CD4-positive, alpha-beta T cell (primary cell): ENCODE data around the gene FTSJ1. TPM values are rescaled to one million over a fixed set of nuclear protein-coding genes. Genes with fewer than 3 reads are reported as not detected.

Experiments used
- ATAC-seq: fragments of 200-7000 bp; cut with Tn5 transposase; one replicate; pipeline ENCODE4 v1.10.0; 2022; ENCODE audit warnings: mild to moderate bottlenecking; ENCODE audit not compliant: poor library complexity
- CTCF ChIA-PET: fragments of 350-600 bp; sonication (Branson Sonifier 250); formaldehyde crosslinking; loops from one replicate; lab custom pipeline; 2021; ENCODE audit warnings: antibody characterized with exemption, inconsistent platforms; lab: Charles Lee
- POLR2A ChIA-PET: fragments of 350-600 bp; sonication (Branson Sonifier 250); formaldehyde crosslinking; loops from one replicate; lab custom pipeline; 2021; ENCODE audit warnings: antibody characterized with exemption, inconsistent platforms; lab: Charles Lee
- DNase-seq, 14 experiments: peaks; one replicate each; pipeline ENCODE4 v3.0.0-alpha.2; 2013 to 2020; ENCODE audit warnings: mixed read lengths in 2 of 14
- H3K27ac ChIP-seq, 2 donors: one replicate each; pipeline versions ENCODE4 v1.5.1 to v1.7.0; 2013; ENCODE audit warnings: low read length in 2 of 2, low read depth in 1 of 2, mild to moderate bottlenecking in 1 of 2
- H3K27me3 ChIP-seq, 2 experiments: 1 replicate in 1 of 2; 2 replicates in 1 of 2; pipeline versions ENCODE4 v1.6.1 to v1.7.0; 2013; ENCODE audit warnings: low read length in 2 of 2, control low read depth in 1 of 2, mild to moderate bottlenecking in 1 of 2, moderate library complexity in 1 of 2; ENCODE audit not compliant: insufficient read depth in 2 of 2, control insufficient read depth in 1 of 2
- H3K36me3 ChIP-seq: one replicate; pipeline ENCODE4 v1.6.1; 2013; ENCODE audit warnings: low read length, control low read depth; ENCODE audit not compliant: insufficient read depth
- H3K4me1 ChIP-seq: one replicate; pipeline ENCODE4 v1.6.1; 2013; ENCODE audit warnings: low read length, control low read depth; ENCODE audit not compliant: insufficient read depth
- H3K4me3 ChIP-seq: one replicate; pipeline ENCODE4 v1.5.1; 2013; ENCODE audit warnings: mild to moderate bottlenecking, low read length, moderate library complexity
- H3K9me3 ChIP-seq, 2 experiments: 1 replicate in 1 of 2; 2 replicates in 1 of 2; pipeline versions ENCODE4 v1.6.1 to v1.7.0; 2013; ENCODE audit warnings: low read length in 2 of 2, mild to moderate bottlenecking in 2 of 2, control low read depth in 1 of 2, moderate library complexity in 1 of 2; ENCODE audit not compliant: control insufficient read depth in 1 of 2, insufficient read depth in 1 of 2
- H3K27ac Mint-ChIP-seq: one replicate; pipeline ENCODE4 v1.8.0; 2020; ENCODE audit warnings: mixed read lengths
- H3K27me3 Mint-ChIP-seq: one replicate; pipeline ENCODE4 v1.8.0; 2021; ENCODE audit warnings: mixed read lengths
- H3K36me3 Mint-ChIP-seq: one replicate; pipeline ENCODE4 v1.8.0; 2021; ENCODE audit warnings: low read depth, mixed read lengths
- H3K4me1 Mint-ChIP-seq: one replicate; pipeline ENCODE4 v1.8.0; 2021; ENCODE audit warnings: low read depth, mixed read lengths
- H3K4me3 Mint-ChIP-seq: one replicate; pipeline ENCODE4 v1.8.0; 2020; ENCODE audit warnings: mild to moderate bottlenecking, mixed read lengths
- H3K9me3 Mint-ChIP-seq: one replicate; pipeline ENCODE4 v1.8.0; 2020; ENCODE audit warnings: mixed read lengths
- intact Hi-C, 2 experiments: fragments of 100-400 bp; cut with DNase I in 1 of 2; cut with micrococcal nuclease in 1 of 2; formaldehyde crosslinking; loops; one replicate each; pipeline versions ENCODE4 v1.15.1 to v1.9.0; 2023 to 2025; cut with DNase I, micrococcal nuclease
- total RNA-seq, 174 experiments: library from RNA in 2 of 174; stranded (reverse) in 2 of 174; gene quantifications; one replicate each; pipeline ENCODE4 v1.2.3 and lab custom pipeline; 2021 to 2026
- TF ChIP-seq, protein P1 (sequence below): fragments of 200-600 bp; IDR thresholded peaks from one replicate; pipeline ENCODE4 v1.8.0; 2022; ENCODE audit warnings: antibody characterized with exemption, mild to moderate bottlenecking

Gene FTSJ1
- total RNA-seq, 2 experiments from 2014 or later = 60.0 to 61.0 TPM

DNA sequence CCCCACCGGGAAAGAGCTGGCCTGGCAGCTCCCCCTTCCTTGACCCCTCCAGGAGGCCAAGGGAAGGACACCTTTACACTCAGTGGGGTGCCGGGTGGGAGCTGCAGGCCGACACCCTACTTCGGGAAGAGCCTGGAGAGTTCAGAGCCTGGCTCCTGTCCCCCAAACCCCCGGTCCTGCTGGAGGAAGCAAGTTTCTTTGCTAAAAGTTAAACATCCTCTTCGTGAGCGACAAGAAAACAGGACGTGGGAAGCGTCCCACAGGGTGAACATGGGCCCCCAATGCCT is 2.4 kb upstream of the FTSJ1 start:
- intact Hi-C loops = loop anchor here in 1 of 2 experiments (10.0 kb wide), 2 partner anchors 101 to 819 kb away; partner anchors contain the start of genes ELK1, RBM3 and UXT
- Mint-ChIP-seq H3K27me3 (no peaks in the 10 kb centered on the region), H3K27ac (no peak overlapping the region), H3K4me1 (peaks cover 37% of the 10 kb centered on the region), H3K4me3 (no peak overlapping the region), H3K36me3 (peaks cover 14% of the 10 kb centered on the region), H3K9me3 (no peaks in the 10 kb centered on the region)
- CTCF ChIA-PET = no interaction called here
- POLR2A ChIA-PET = interaction anchor here (1.7 to 3.0 kb wide), 2 partner anchors 66 to 101 kb away, joined by 6 to 13 read pairs; partner anchors contain the start of genes RBM3 and TBC1D25
- TF ChIP-seq, protein P1, sequence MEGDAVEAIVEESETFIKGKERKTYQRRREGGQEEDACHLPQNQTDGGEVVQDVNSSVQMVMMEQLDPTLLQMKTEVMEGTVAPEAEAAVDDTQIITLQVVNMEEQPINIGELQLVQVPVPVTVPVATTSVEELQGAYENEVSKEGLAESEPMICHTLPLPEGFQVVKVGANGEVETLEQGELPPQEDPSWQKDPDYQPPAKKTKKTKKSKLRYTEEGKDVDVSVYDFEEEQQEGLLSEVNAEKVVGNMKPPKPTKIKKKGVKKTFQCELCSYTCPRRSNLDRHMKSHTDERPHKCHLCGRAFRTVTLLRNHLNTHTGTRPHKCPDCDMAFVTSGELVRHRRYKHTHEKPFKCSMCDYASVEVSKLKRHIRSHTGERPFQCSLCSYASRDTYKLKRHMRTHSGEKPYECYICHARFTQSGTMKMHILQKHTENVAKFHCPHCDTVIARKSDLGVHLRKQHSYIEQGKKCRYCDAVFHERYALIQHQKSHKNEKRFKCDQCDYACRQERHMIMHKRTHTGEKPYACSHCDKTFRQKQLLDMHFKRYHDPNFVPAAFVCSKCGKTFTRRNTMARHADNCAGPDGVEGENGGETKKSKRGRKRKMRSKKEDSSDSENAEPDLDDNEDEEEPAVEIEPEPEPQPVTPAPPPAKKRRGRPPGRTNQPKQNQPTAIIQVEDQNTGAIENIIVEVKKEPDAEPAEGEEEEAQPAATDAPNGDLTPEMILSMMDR = no peak
- Histone ChIP-seq H3K4me3 (no peak overlapping the region), H3K9me3 (no peaks in the 10 kb centered on the region), H3K27me3 (no peaks in the 10 kb centered on the region), H3K4me1 (peaks cover 35% of the 10 kb centered on the region), H3K36me3 (peaks cover 5% of the 10 kb centered on the region), H3K27ac (no peak overlapping the region)
- DNase-seq = no peak
- no peak for ATAC-seq

DNA sequence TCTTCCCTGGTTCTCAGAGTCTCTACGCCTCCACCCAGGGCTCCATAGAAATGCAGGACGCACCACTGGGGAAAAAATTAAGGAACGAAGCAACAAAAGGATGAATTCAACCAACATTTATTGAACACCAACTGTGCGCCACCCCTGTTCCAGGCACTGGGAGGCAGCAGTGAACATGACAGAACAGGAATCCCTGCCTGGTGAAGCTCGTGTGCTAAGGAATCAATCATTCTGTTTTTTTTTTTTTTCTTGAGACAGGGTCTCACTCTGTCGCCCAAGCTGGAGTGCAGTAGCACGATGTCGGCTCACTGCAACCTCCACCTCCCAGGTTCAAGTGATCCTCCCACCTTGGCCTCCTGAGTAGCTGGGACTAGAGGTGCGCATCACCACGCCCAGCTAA is 1.9 kb upstream of the FTSJ1 start:
- peak in 1 of 14 experiments; percentile 13 for DNase-seq
- CTCF ChIA-PET = interaction anchor here (1.0 kb wide), 1 partner anchor 66 kb away, joined by 3 read pairs; the partner anchor contains the start of gene TBC1D25
- intact Hi-C loops = loop anchor here in 1 of 2 experiments (10.0 kb wide), 2 partner anchors 101 to 819 kb away; partner anchors contain the start of genes ELK1, RBM3 and UXT
- Mint-ChIP-seq H3K9me3 (no peaks in the 10 kb centered on the region), H3K27me3 (no peaks in the 10 kb centered on the region), H3K4me3 (peak overlapping the region; percentile 15), H3K36me3 (peaks cover 16% of the 10 kb centered on the region), H3K4me1 (peaks cover 35% of the 10 kb centered on the region), H3K27ac (no peak overlapping the region)
- Histone ChIP-seq H3K27me3 (no peaks in the 10 kb centered on the region), H3K36me3 (peaks cover 9% of the 10 kb centered on the region), H3K4me1 (peaks cover 31% of the 10 kb centered on the region), H3K9me3 (no peaks in the 10 kb centered on the region), H3K4me3 (no peak overlapping the region), H3K27ac (no peak overlapping the region)
- TF ChIP-seq, protein P1 = no peak
- POLR2A ChIA-PET = interaction anchor here (1.7 to 3.0 kb wide), 2 partner anchors 65 to 100 kb away, joined by 6 to 13 read pairs; partner anchors contain the start of genes RBM3 and TBC1D25
- ATAC-seq = no peak

GRCh38 chrX:48474581-48474980 is 1.4 kb upstream of the FTSJ1 start:
- Histone ChIP-seq H3K9me3 (no peaks in the 10 kb centered on the region), H3K27me3 (no peaks in the 10 kb centered on the region), H3K36me3 (peaks cover 12% of the 10 kb centered on the region), H3K4me3 (no peak overlapping the region), H3K4me1 (peaks cover 27% of the 10 kb centered on the region), H3K27ac (no peak overlapping the region)
- ATAC-seq = no peak
- Mint-ChIP-seq H3K4me3 (no peak overlapping the region), H3K4me1 (peaks cover 30% of the 10 kb centered on the region), H3K9me3 (no peaks in the 10 kb centered on the region), H3K27me3 (no peaks in the 10 kb centered on the region), H3K36me3 (peaks cover 19% of the 10 kb centered on the region), H3K27ac (no peak overlapping the region)
- CTCF ChIA-PET = interaction anchor here (1.0 kb wide), 1 partner anchor 65 kb away, joined by 3 read pairs; the partner anchor contains the start of gene TBC1D25
- no peak for DNase-seq
- POLR2A ChIA-PET = interaction anchor here (1.7 to 3.0 kb wide), 2 partner anchors 65 to 100 kb away, joined by 6 to 13 read pairs; partner anchors contain the start of genes RBM3 and TBC1D25
- intact Hi-C loops = loop anchor here in 1 of 2 experiments (10.0 kb wide), 2 partner anchors 100 to 820 kb away; partner anchors contain the start of genes ELK1, RBM3 and UXT
- TF ChIP-seq, protein P1 = no peak
